EL (cell line): ENCODE measurements around the gene AKR7A3.

Experiments
- DNase-seq: peaks from one replicate; pipeline ENCODE4 v3.0.0-alpha.2; 2016

The AKR7A3 gene

GRCh38 chr1:19251305-19252196 is 37.0 kb downstream of the AKR7A3 start, which contains the start of the genes EMC1 and MRTO4:
Gene EMC1 (minus strand): TSS chr1:19251524. CDS start chr1:19251509, 15 bp downstream.
Gene MRTO4 (plus strand): TSS chr1:19251805. CDS start chr1:19251836, 31 bp downstream.
- DNase-seq: peak; percentile 88

DNA sequence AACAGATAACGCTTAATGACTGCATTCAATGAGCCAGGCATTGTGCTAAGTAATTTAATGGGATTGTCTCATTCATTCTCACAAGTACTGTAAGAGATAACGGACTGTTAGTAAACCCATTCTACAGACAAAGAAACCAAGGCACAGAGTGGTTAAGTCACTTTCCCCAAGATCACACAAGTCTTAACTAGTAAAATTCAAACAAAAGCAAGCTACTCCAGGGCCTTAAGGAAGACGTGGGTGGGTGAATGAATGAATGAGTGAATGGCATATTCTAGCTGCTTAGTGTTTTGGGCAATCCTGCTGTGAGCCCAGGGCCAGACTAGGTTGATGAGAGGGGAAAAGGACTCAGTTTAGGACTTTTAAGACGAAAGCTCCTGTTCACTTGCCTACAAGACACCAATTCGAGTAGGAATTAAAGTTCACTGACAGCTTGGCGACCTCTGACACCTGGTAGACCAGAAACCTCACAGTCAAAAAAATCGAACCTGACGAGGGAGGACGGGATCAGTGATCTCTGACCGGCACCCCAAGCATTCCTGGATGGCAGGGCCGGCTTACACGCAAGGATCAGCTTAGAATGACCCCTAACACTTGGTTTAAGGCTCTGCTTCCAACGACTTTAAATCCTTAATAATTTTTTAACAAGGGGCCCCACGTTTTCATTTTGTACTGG is 37.8 kb downstream of the AKR7A3 start:
- DNase-seq: peak; percentile 13

GRCh38 chr1:19240673-19241538 is 47.7 kb downstream of the AKR7A3 start:
- DNase-seq: peak; percentile 62

GRCh38 chr1:19239876-19240275 is 48.7 kb downstream of the AKR7A3 start:
- no peak for DNase-seq

DNA sequence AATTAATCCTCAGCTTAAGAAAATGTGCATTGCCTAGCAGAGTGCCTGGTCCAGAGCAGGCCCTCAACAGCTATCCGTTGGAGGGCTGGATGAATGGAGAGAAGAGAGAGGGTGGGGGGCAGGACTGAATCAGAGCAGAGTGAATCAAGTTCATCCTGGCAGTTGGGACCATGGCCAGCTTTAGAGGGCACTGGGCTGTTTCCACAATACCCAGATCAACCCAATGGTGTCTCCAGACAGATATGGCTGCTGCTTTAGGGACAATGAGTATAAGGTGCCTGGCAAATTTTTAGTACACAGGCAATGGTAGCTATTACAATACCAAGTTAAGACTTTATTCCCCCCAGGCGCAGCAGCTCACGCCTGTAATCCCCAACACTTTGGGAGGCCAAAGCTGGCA is 54.3 kb downstream of the AKR7A3 start:
- no peak for DNase-seq
